GM21825 (cell line): ENCODE results near the gene MED31.
"Not testable (repeated sequence)": the region's sequence is repeated elsewhere in the genome, so short reads cannot be mapped to it uniquely, and the experiment has no call there.

ENCODE experiments used
- ATAC-seq: cut with Tn5 transposase; IDR thresholded peaks from one replicate; pipeline ENCODE4 v1.9.1; 2021; ENCODE audit warnings: mild to moderate bottlenecking, moderate library complexity; ENCODE audit not compliant: unreplicated experiment

Gene MED31

GRCh38 chr17:6632530-6632929, 18.9 kb downstream of the MED31 start:
- no peak for ATAC-seq

GRCh38 chr17:6630390-6630789, 21.0 kb downstream of the MED31 start:
- no peak for ATAC-seq

GRCh38 chr17:6627019-6627418, 24.4 kb downstream of the MED31 start:
- no peak for ATAC-seq

- ATAC-seq, result no peak
Observed at GRCh38 chr17:6626616-6627015, 24.8 kb downstream of the MED31 start.

- no peak for ATAC-seq
Observed at GRCh38 chr17:6623941-6624340, 27.5 kb downstream of the MED31 start.

- ATAC-seq, result no peak
Observed at GRCh38 chr17:6611231-6611630, 40.2 kb downstream of the MED31 start.

GRCh38 chr17:6610011-6610410, 41.4 kb downstream of the MED31 start:
- no peak for ATAC-seq

GRCh38 chr17:6608321-6608720, 43.1 kb downstream of the MED31 start:
- ATAC-seq, result no peak

- ATAC-seq, result no peak
Observed at GRCh38 chr17:6605142-6605541, 46.3 kb downstream of the MED31 start.

GRCh38 chr17:6603744-6604325, 47.6 kb downstream of the MED31 start:
- no peak for ATAC-seq

GRCh38 chr17:6602141-6602540, 49.3 kb downstream of the MED31 start:
- ATAC-seq, result no peak

- no peak for ATAC-seq
Observed at GRCh38 chr17:6599364-6599763, 52.0 kb downstream of the MED31 start.

- ATAC-seq, result no peak
Observed at GRCh38 chr17:6597727-6598126, 53.7 kb downstream of the MED31 start.

GRCh38 chr17:6596941-6597340, 54.5 kb downstream of the MED31 start:
- ATAC-seq, result no peak

- no peak for ATAC-seq
Observed at GRCh38 chr17:6596511-6596910, 54.9 kb downstream of the MED31 start.

- no peak for ATAC-seq
Observed at GRCh38 chr17:6596081-6596480, 55.3 kb downstream of the MED31 start.

GRCh38 chr17:6593371-6593770, 58.0 kb downstream of the MED31 start:
- ATAC-seq, result not testable (repeated sequence)
